ENCODE results near the gene SUMO1.
"Not testable (repeated sequence)": the region's sequence is repeated elsewhere in the genome, so short reads cannot be mapped to it uniquely, and the experiment has no call there.

SUMO1 gene

DNA sequence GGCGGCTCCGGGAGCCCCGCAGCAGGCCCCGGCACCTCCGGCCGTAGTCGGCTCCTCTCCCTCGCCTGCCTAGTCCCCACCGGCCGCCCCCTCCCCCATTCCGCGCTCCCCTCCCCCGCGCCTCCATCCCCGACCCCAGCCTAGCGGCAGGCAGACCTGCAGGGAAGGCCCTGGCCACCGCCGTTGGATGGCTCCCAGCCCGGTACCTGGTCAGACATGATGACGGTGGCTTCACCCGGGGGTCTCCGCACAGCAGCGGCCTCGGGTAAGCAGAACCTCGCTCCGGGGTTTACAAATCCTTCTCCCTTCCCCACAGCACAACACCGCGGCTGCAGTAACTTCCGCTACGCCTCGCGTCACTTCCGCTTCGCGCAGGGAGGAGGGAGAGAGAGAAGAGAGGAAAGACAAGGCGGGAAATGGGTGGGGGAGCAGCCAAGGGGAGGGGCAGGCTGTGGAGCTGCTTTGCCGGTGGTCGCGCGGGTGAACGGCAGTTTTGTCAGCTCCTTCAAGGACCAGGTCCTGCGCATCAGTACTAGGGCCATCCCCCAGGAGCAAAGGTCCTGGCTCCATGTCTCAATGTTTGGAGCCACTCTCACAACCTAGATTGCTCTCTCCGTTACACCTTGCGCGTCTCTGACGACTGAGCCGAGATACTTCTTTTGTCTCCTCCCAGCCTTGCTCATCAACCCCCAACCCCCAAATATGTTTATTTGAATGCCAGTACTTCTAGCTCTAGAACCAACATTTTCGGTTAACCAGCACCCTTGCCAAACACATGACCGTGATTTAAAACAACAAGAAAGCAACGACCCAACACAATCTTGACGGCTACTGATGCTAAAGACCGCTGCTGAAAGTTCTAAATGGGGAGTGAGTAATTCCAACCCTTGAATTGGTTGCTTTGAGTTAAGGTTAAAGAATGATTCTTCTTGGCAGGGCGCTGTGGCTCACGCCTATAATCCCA lies at the start of gene SUMO1:
Gene SUMO1, minus strand, starts transcription at position 364 of the 964 bp plus-strand sequence. Its CDS starts 146 bp downstream, at position 218.
- Mint-ChIP-seq H3K4me3 (peak within 1 kb of the TSS; percentile 94), H3K27me3 (no peaks in the 10 kb centered on the region), H3K9me3 (no peaks in the 10 kb centered on the region), H3K36me3 (ENCODE audit: low read depth) (peaks cover 11% of the 10 kb centered on the region), H3K4me1 (ENCODE audit: low read depth) (peaks cover 18% of the 10 kb centered on the region), H3K27ac (peak within 1 kb of the TSS; percentile 92)
- intact Hi-C loops (cut with micrococcal nuclease) = loop anchor here (2.0 kb wide), 1 partner anchor 26 kb away; the partner anchor contains the start of gene NOP58

DNA sequence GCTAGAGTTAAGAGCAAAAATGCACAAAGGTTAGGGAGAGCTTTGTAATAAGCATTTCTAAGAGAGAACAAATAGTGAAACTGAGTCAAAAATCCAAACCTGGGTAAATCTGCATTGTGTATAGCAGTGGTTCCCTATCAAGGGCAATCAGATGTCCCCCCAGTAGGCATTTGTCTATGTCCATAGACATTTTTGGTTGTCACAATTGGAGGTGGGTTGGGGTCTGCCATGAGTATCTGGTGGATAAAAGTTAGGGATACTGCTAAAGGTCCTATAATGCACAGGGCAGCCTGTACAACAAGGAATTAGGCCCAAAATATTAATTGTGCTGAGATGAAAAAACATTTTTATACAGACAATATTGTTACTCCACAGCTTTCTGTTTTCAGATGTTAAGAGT lies 48.2 kb upstream of the SUMO1 start:
- Mint-ChIP-seq H3K36me3 (ENCODE audit: low read depth) (peaks cover 95% of the 10 kb centered on the region), H3K27me3 (no peaks in the 10 kb centered on the region), H3K27ac (no peak overlapping the region), H3K4me1 (ENCODE audit: low read depth) (peaks cover 8% of the 10 kb centered on the region), H3K4me3 (no peak overlapping the region), H3K9me3 (no peaks in the 10 kb centered on the region)
- intact Hi-C loops (cut with micrococcal nuclease) = no loop called here

DNA sequence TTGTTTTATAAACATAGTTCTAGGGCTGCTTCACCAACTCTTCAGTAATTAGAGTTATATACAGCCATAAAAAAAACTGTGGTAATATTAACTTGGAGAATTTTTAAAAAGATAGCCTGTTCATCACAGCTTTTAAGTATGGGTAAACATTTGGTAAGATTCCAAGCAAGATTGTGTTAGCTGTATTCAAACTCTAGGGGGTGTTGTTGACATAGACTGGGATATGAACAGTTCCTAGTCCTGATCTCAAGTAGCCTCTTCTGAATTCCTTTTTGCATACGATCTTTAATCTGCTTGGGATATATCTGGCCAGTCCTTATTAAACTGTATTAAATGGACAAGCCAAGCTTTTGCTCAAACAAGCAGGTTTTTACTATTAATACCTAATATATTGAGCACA lies 40.5 kb upstream of the SUMO1 start:
- Mint-ChIP-seq H3K27me3 (no peaks in the 10 kb centered on the region), H3K36me3 (ENCODE audit: low read depth) (peaks cover 75% of the 10 kb centered on the region), H3K27ac (no peak overlapping the region), H3K4me3 (no peak overlapping the region), H3K4me1 (ENCODE audit: low read depth) (peaks cover 10% of the 10 kb centered on the region), H3K9me3 (no peaks in the 10 kb centered on the region)
- intact Hi-C loops (cut with micrococcal nuclease) = no loop called here

DNA sequence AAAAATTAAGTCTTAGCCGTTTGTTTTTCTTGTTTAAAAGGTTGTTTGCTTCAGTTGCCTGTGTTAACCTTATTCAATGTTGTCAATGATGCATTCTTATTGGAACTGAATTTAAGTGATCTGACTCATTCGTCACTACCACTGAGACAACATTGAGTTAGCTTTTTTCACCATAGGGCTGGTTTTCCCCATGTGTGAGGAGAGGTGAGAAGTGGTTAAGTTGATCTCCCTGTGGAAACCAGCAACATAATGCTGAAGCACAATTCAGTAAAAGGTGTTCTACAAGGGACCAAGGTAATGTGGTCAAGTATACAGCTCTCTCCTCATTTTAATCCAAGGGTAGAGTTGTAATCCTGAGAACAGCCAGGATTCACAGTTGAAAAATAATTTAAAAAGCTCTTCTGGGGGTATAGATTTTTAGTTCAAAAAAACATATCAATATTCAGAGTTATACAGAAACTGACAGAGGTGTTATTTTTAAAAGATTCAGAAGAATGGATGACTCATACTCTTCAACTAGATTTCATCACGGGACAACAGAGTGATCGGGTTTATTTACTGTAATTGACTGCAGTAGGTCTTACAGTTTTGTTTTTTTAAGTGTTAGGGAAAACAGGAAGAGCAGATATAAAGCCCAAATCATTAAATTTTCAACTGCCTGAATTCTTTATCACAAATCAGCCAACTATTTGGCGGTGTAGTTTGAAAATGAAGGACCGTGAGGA lies 39.8 kb upstream of the SUMO1 start:
- H3K4me1 Mint-ChIP-seq (ENCODE audit: low read depth) = peaks cover 10% of the 10 kb centered on the region
- no peaks in the 10 kb centered on the region for H3K27me3 Mint-ChIP-seq
- no peak overlapping the region for H3K4me3 Mint-ChIP-seq
- no peaks in the 10 kb centered on the region for H3K9me3 Mint-ChIP-seq
- H3K27ac Mint-ChIP-seq = peak overlapping the region; percentile 17
- intact Hi-C loops (cut with micrococcal nuclease) = no loop called here
- H3K36me3 Mint-ChIP-seq (ENCODE audit: low read depth) = peaks cover 67% of the 10 kb centered on the region

DNA sequence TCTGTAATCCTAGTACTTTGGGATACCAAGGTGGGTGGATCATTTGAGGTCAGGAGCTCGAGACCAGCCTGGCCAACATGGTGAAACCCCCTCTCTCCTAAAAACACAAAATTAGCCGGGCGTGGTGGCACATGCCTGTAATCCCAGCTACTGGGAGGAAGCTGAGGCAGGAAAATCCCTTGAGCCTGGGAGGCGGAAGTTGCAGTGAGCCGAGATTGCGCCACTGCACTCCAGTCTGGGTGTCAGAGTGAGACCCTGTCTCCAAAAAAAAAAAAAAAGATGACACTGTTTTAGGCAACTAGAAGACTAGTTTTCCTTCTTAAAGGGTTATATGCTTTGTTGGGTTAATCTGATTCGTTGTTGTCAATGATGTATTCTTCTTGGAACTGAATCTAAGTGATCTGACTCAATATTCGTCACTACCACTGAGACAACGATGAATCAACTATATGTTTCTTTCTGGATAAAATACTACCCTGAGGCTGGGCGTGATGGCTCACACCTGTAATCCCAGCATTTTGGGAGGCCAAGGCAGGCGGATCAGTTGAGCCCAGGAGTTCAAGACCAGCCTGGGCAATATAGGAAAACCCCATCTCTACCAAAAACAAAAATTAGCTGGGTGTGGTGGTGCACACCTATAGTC lies 37.8 kb upstream of the SUMO1 start:
- not testable (repeated sequence) for H3K4me3 Mint-ChIP-seq
- peaks cover 47% of the 10 kb centered on the region for H3K36me3 Mint-ChIP-seq (ENCODE audit: low read depth)

DNA sequence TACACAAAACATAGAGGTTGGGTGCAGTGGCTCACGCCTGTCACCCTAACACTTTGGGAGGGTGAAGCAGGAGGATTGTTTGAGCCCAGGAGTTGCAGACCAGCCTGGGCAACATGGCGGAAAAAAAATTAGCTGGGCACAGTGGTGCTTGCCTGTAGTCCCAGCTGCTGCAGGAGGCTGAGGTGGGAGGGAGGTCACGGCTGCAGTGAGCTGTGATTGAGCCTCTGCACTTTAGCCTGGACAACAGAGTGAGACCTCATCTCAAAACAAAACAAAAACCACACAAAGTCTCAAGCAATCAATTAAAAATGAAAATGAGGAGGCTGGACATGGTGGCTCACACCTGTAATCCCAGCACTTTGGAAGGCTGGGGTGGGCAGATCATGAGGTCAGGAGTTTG lies 32.1 kb upstream of the SUMO1 start:
- Mint-ChIP-seq H3K4me3 (peak overlapping the region; percentile 20), H3K4me1 (ENCODE audit: low read depth) (peaks cover 12% of the 10 kb centered on the region), H3K27me3 (no peaks in the 10 kb centered on the region), H3K36me3 (ENCODE audit: low read depth) (peaks cover 4% of the 10 kb centered on the region), H3K9me3 (no peaks in the 10 kb centered on the region), H3K27ac (peak overlapping the region; percentile 61)
- intact Hi-C loops (cut with micrococcal nuclease) = no loop called here

More for the DNA sequence above, 37.8 kb upstream of the SUMO1 start:
- H3K27me3 Mint-ChIP-seq; intact Hi-C loops (cut with micrococcal nuclease); H3K4me1 Mint-ChIP-seq (ENCODE audit: low read depth); H3K9me3 Mint-ChIP-seq: not testable (repeated sequence)
- H3K27ac Mint-ChIP-seq = peak overlapping the region; percentile 57

DNA sequence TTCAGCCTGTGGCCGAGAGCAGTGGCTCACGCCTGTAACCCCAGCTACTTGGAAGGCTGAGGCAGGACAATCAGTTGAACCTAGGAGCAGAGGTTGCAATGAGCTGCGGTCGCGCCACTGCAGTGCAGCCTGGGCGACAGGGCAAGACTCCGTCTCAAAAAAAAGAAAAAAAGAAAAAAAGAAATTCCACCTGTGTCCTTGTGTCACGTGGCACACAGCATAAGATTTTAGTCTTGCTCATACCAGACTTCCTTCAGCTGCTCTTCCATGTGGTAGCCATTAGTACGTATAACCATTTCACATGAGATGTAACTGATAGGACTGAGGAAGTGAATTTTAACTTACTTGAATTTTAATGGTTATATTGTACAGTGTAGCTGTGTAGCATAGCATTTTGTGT lies 31.2 kb upstream of the SUMO1 start:
- no peaks in the 10 kb centered on the region for H3K27me3 Mint-ChIP-seq
- no peaks in the 10 kb centered on the region for H3K9me3 Mint-ChIP-seq
- H3K4me1 Mint-ChIP-seq (ENCODE audit: low read depth) = peaks cover 12% of the 10 kb centered on the region
- H3K36me3 Mint-ChIP-seq (ENCODE audit: low read depth) = no peaks in the 10 kb centered on the region
- intact Hi-C loops (cut with micrococcal nuclease) = loop anchor here (5.0 kb wide), 1 partner anchor 108 kb away; the partner anchor contains the start of gene BMPR2
- H3K27ac Mint-ChIP-seq = no peak overlapping the region
- no peak overlapping the region for H3K4me3 Mint-ChIP-seq

DNA sequence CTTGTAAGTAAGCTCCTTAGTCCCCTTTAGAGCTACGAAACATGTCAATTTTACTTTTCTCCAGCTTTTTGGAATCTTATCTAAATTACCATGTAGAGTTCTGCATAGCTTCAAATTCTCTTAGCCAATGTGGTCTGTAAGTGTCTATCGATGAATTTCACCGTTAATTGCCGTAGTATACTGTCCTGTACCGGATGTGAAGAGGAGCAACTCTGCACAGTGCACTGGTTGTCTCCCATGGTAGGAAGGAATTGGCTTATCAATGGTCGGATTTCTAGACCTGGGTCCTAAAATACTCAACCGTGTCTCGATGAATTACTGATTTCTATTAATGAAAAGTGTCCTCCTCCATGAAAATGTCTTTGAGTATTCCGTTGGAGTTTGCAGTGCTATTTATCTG lies 29.1 kb upstream of the SUMO1 start:
- intact Hi-C loops (cut with micrococcal nuclease) = loop anchor here (5.0 kb wide), 1 partner anchor 110 kb away; the partner anchor contains the start of gene BMPR2
- H3K4me1 Mint-ChIP-seq (ENCODE audit: low read depth) = peaks cover 12% of the 10 kb centered on the region
- H3K9me3 Mint-ChIP-seq = no peaks in the 10 kb centered on the region
- no peaks in the 10 kb centered on the region for H3K27me3 Mint-ChIP-seq
- no peak overlapping the region for H3K27ac Mint-ChIP-seq
- H3K4me3 Mint-ChIP-seq = peak overlapping the region; percentile 72
- H3K36me3 Mint-ChIP-seq (ENCODE audit: low read depth) = no peaks in the 10 kb centered on the region

DNA sequence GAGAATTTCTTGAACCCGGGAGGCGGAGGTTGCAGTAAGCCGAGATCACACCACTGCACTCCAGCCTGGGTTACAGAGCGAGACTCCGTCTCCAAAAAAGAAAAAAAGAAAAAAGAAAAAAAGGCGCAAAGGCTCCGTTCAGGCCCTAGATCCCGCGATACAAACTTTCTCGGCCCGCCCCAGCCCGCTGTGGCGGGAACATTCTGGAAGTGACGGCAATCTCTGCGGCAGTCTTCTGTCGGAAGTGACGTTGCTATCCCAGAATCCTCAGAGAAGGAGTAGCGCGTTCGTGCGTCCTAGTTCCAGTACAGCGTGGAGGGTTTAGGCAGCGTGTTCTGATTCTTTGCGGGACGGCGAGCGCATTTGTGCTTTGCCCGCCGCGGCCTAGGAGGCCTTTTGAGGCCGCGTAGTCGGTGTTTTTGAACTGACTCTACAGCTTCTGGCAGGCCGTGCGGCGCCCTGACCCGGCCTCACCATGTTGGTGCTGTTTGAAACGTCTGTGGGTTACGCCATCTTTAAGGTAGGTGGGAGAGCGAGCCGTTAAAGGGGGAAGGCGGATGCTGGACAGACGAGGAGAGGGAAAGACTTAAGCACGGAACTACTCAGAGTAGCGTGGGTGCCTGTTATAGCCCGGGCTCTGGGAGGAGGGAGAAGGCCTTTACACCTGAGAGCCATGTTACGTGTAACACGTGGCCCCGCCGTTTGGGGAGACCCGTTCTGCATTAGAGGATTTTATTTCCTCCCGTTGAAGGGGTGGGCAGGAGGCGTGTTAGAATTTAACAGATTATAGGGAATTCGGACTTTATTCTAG lies 27.3 kb upstream of the SUMO1 start, which contains the start of gene NOP58:
Gene NOP58, plus strand, starts transcription at position 297 of the 811 bp plus-strand sequence. Its CDS starts 179 bp downstream, at position 476.
- Mint-ChIP-seq H3K4me1 (ENCODE audit: low read depth) (peaks cover 11% of the 10 kb centered on the region), H3K27ac (no peak within 1 kb of the TSS), H3K36me3 (ENCODE audit: low read depth) (no peaks in the 10 kb centered on the region), H3K27me3 (no peaks in the 10 kb centered on the region), H3K4me3 (peak within 1 kb of the TSS; percentile 55), H3K9me3 (no peaks in the 10 kb centered on the region)
- intact Hi-C loops (cut with micrococcal nuclease) = loop anchor here (2.0 to 5.0 kb wide), 2 partner anchors 27 to 112 kb away; partner anchors contain the start of genes BMPR2 and SUMO1

DNA sequence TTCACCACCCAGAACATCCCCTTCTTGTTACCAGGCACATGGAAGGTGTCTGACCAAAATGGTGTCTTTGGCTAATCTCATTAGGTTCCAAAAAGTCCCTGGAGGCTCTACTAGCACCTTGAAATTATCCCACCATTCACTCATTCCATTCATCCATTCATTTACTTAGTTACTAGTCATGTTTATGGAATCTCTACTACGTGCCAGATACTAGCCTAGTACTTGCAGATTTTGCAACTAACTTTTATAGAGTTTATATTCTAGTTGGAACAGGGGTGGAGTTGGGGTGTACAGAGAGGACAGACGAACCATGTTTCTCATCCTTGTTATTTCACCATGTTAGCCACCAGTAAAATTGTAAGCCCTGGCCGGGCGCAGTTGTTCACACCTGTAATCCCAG lies 23.1 kb upstream of the SUMO1 start:
- Mint-ChIP-seq H3K9me3 (no peaks in the 10 kb centered on the region), H3K27ac (no peak overlapping the region), H3K36me3 (ENCODE audit: low read depth) (no peaks in the 10 kb centered on the region), H3K4me3 (no peak overlapping the region), H3K27me3 (peaks cover 2% of the 10 kb centered on the region), H3K4me1 (ENCODE audit: low read depth) (no peaks in the 10 kb centered on the region)
- intact Hi-C loops (cut with micrococcal nuclease) = no loop called here

DNA sequence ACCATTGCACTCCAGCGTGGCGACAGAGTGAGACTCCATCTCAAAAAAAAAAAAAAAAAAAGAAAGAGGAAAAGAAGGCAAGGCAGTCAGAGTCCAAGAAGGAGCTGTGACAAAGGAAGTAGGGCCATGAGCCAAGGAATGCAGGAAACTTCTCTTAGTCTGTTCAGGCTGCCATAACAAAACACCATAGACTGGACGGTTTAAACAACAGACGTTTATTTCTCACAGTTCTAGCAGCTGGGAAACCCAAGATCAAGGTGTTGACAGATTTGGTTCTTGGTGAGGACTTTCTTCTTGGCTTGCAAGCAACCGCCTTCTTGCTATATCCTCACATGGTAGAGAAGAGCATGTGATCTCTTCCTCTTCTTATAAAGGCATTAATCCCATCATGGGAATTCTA lies 13.1 kb upstream of the SUMO1 start:
- no peak overlapping the region for H3K27ac Mint-ChIP-seq
- intact Hi-C loops (cut with micrococcal nuclease) = no loop called here
- H3K36me3 Mint-ChIP-seq (ENCODE audit: low read depth) = no peaks in the 10 kb centered on the region
- H3K4me3 Mint-ChIP-seq = no peak overlapping the region
- H3K9me3 Mint-ChIP-seq = no peaks in the 10 kb centered on the region
- no peaks in the 10 kb centered on the region for H3K4me1 Mint-ChIP-seq (ENCODE audit: low read depth)
- H3K27me3 Mint-ChIP-seq = peaks cover 1% of the 10 kb centered on the region

DNA sequence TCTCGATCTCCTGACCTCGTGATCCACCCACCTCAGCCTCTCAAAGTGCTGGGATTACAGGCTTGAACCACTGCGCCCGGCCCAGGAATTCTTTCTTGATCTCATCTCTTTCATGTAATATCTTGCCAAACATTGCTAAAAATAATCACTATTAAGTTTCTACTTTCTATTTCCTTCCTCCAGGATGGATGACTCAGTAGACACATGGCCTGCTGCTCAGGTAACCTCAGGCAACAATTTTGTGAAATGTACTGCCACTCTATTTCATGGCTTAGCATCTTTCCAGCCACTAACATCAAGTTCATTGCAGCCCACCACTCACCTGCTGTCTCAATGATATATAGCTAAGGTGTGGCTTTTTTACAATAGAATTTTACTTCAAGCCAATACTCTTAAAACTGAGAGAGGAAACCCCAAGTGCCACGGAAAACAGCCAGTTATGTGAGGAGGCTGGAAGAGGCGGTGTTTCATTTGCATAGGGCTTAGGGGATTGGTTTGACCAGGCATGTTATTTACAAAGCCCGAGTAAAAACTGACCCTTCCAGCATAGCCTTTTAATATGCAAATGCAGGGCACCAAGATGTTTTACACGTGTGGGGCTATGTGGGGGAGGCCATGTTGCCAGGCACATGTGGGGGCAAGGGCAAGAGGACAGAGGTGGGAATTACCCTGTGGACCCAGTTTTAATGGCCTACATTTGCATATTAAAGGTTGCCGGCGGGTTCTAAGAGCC lies 11.3 kb upstream of the SUMO1 start:
- no peaks in the 10 kb centered on the region for H3K9me3 Mint-ChIP-seq
- H3K36me3 Mint-ChIP-seq (ENCODE audit: low read depth) = no peaks in the 10 kb centered on the region
- intact Hi-C loops (cut with micrococcal nuclease) = no loop called here
- H3K27ac Mint-ChIP-seq = no peak overlapping the region
- peaks cover 3% of the 10 kb centered on the region for H3K27me3 Mint-ChIP-seq
- no peak overlapping the region for H3K4me3 Mint-ChIP-seq
- H3K4me1 Mint-ChIP-seq (ENCODE audit: low read depth) = no peaks in the 10 kb centered on the region
